GM12892 (cell line): ENCODE results near the gene FAM219A.

ENCODE experiments used
- POLR2A ChIP-seq: IDR thresholded peaks from 2 replicates; pipeline ENCODE4 v1.6.1; 2011; ENCODE audit warnings: low read depth, low read length, control low read depth
- TAF1 ChIP-seq: IDR thresholded peaks from 2 replicates; pipeline ENCODE4 v1.6.1; 2011; ENCODE audit warnings: low read depth, mild to moderate bottlenecking, control low read depth, low read length, borderline replicate concordance

DNA sequence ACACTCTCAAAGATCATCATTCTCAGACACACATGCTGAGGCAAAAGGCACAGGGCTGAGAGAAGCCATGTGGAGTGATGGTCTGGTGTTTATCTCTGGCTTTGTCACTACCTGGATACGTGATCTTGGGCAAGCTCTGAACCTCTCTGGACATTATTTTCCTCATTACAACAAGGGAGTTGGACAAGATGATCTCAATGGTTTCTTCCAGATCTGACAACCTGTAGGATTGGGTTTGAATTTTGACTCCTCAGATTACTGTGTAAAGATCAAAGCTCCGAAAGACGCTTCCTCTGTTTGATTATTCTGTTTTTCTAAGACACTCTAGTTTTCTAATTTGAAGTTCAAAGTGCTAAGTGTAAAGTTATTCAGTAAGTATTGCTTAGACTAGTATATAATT is 109.0 kb downstream of the FAM219A start:
- TF ChIP-seq POLR2A (no peak), TAF1 (no peak)
